Measurements from ENCODE around the gene DMBX1. TPM values are rescaled to one million over a fixed set of nuclear protein-coding genes. Genes with fewer than 3 reads are reported as not detected.

DMBX1 gene
- total and polyA plus RNA-seq, 2 of the 4 experiments (the other 2 are of a cell fraction) = not detected

- Histone ChIP-seq H3K14ac (replicated peaks; ENCODE audit: low read depth, low read length) (no peak overlapping the region), H3K27ac (ENCODE audit: insufficient read depth, low read length) (no peak overlapping the region), H2BK120ac (ENCODE audit: low read depth, low read length) (no peak overlapping the region), H3K18ac (ENCODE audit: low read depth, low read length) (no peak overlapping the region), H3K4ac (ENCODE audit: low read depth, low read length) (no peak overlapping the region), H2BK20ac (ENCODE audit: low read depth, low read length) (no peak overlapping the region), H3K27me3 (ENCODE audit: control insufficient read depth, insufficient read depth, low read length) (peaks cover 60% of the 10 kb centered on the region), H2AK5ac (ENCODE audit: low read depth, low read length) (no peak overlapping the region), H4K20me1 (ENCODE audit: insufficient read depth, low read length) (no peaks in the 10 kb centered on the region), H3K36me3 (ENCODE audit: control insufficient read depth, insufficient read depth, low read length) (no peaks in the 10 kb centered on the region), H4K5ac (ENCODE audit: low read depth, low read length) (no peak overlapping the region), H2BK15ac (ENCODE audit: low read depth, low read length) (no peak overlapping the region), H4K91ac (ENCODE audit: insufficient read depth, low read depth, low read length) (no peak overlapping the region), H3K23ac (ENCODE audit: low read depth, low read length) (no peak overlapping the region), H2BK5ac (ENCODE audit: low read depth, low read length, poor library complexity, severe bottlenecking) (no peak overlapping the region), H3K79me1 (ENCODE audit: low read depth in 1 of 2, low read length in 2 of 2) (no peaks in the 10 kb centered on the region), H3K9ac (ENCODE audit: low read depth, low read length) (no peak overlapping the region), H3K56ac (ENCODE audit: extremely low read depth, insufficient read depth, low read length) (no peak overlapping the region), H4K8ac (ENCODE audit: low read depth in 2 of 2, low read length in 2 of 2) (no peak overlapping the region), H3K9me1 (ENCODE audit: insufficient read depth, low read length) (no peaks in the 10 kb centered on the region), H2AK9ac (replicated peaks; ENCODE audit: low read depth, low read length, poor library complexity) (no peak overlapping the region), H3K4me2 (ENCODE audit: low read depth, low read length) (no peak overlapping the region), H2AFZ (replicated peaks; ENCODE audit: low read length, poor library complexity) (no peak overlapping the region), H3K4me1 (ENCODE audit: control insufficient read depth, insufficient read depth, low read length) (no peaks in the 10 kb centered on the region), H3K9me3 (ENCODE audit: control insufficient read depth, insufficient read depth, low read length) (no peaks in the 10 kb centered on the region), H3K4me3 (ENCODE audit: insufficient read depth, low read depth, low read length) (no peak overlapping the region)
- CTCF ChIA-PET = no interaction called here
- dilution Hi-C loops (cut with HindIII; ENCODE audit: low sequenced_read_pairs, unreplicated experiment) = no loop called here
- intact Hi-C loops (cut with micrococcal nuclease) = no loop called here
- ATAC-seq (ENCODE audit: low read depth) (no peak), DNase-seq (no peak)
- BruUV-seq (replicated peaks) = no TSS peak
- WGBS, 2 experiments (ENCODE audit: extremely low coverage in 2 of 2, insufficient read length in 1 of 2) = 67% methylated on average over 3 of the region's 5 CpGs; no CpG with 5 or more reads in 1 of the 2 experiments
- no peak for TF ChIP-seq USF2 (IDR thresholded peaks at IDR 0.05; ENCODE audit: low read depth, low read length)
- TF ChIP-seq RAD21 (IDR thresholded peaks at IDR 0.05; ENCODE audit: low read length) = no peak
- no peak for TF ChIP-seq MXI1 (IDR thresholded peaks at IDR 0.05; ENCODE audit: borderline replicate concordance, low read depth, low read length)
- TF ChIP-seq ELK1 (IDR thresholded peaks at IDR 0.05; ENCODE audit: borderline replicate concordance, low read depth, low read length) = no peak
- TF ChIP-seq NFE2L2 (IDR thresholded peaks at IDR 0.05; ENCODE audit: low read depth, low read length) = no peak
- TF ChIP-seq BHLHE40 (IDR thresholded peaks at IDR 0.05; ENCODE audit: low read depth, low read length) = no peak
- TF ChIP-seq SMC3 (IDR thresholded peaks at IDR 0.05; ENCODE audit: low read depth, low read length) = no peak
- no peak for TF ChIP-seq CHD1 (IDR thresholded peaks at IDR 0.05; ENCODE audit: low read depth, low read length)
- TF ChIP-seq CEBPB (IDR thresholded peaks at IDR 0.05; ENCODE audit: low read depth, low read length) = no peak
- no peak for TF ChIP-seq RCOR1 (IDR thresholded peaks at IDR 0.05; ENCODE audit: insufficient replicate concordance, low read length)
- no peak for TF ChIP-seq CTCF (conservative IDR thresholded peaks at IDR 0.05; ENCODE audit: low read depth, low read length)
- no peak for TF ChIP-seq POLR2A (IDR thresholded peaks at IDR 0.05; ENCODE audit: low read depth, low read length)
- no peak for TF ChIP-seq MAZ (IDR thresholded peaks at IDR 0.05; ENCODE audit: borderline replicate concordance, low read depth, low read length)
- no peak for TF ChIP-seq MAFK (IDR thresholded peaks at IDR 0.05; ENCODE audit: low read depth, low read length)
- POLR2A ChIA-PET (ENCODE audit: unreplicated experiment) = no interaction called here
- in situ Hi-C loops (cut with MboI; ENCODE audit: low sequenced_read_pairs) = no loop called here
Observed at GRCh38 chr1:46513536-46513935, 23.9 kb downstream of the DMBX1 start.
